Panc1 (cell line): ENCODE results near the gene POLR3B. TPM values are rescaled to one million over a fixed set of nuclear protein-coding genes. Genes with fewer than 3 reads are reported as not detected.

ENCODE experiments used
- ATAC-seq: fragments of 200-7000 bp; cut with Tn5 transposase; 2 replicates; pipeline ENCODE4 v1.9.1; 2020; ENCODE audit warnings: mild to moderate bottlenecking, moderate library complexity
- BruUV-seq: library from RNA; stranded (reverse); fragments of 400-500 nt; replicated peaks from 2 replicates; lab custom pipeline; 2021; lab: Mats Ljungman, UMichigan
- CTCF ChIA-PET: fragments of 300-600 bp; sonication (Branson Sonifier 250); formaldehyde crosslinking; loops from one replicate; lab custom pipeline; 2022; ENCODE audit warnings: antibody characterized with exemption; lab: Charles Lee
- POLR2A ChIA-PET: fragments of 300-600 bp; sonication (Branson Sonifier 250); formaldehyde crosslinking; loops from one replicate; lab custom pipeline; 2022; ENCODE audit warnings: antibody characterized with exemption; lab: Charles Lee
- DNase-seq: peaks from one replicate; pipeline ENCODE4 v3.0.0-alpha.2; 2010; ENCODE audit warnings: low read depth, low spot score
- H3K27ac ChIP-seq: 2 replicates; pipeline ENCODE4 v1.5.1; 2011; ENCODE audit warnings: mild to moderate bottlenecking, low read length, inconsistent platforms
- H3K27me3 ChIP-seq: fragments of 200-500 bp; sonication (Bioruptor generic); 2 replicates; pipeline ENCODE4 v1.6.0; 2014; ENCODE audit warnings: low read length, inconsistent platforms; ENCODE audit not compliant: control insufficient read depth, insufficient read depth
- H3K36me3 ChIP-seq: fragments of 200-500 bp; sonication (Bioruptor generic); 2 replicates; pipeline ENCODE4 v1.5.1; 2014; ENCODE audit warnings: inconsistent platforms, mild to moderate bottlenecking, low read length, moderate library complexity; ENCODE audit not compliant: control insufficient read depth, insufficient read depth
- H3K4me1 ChIP-seq: 2 replicates; pipeline ENCODE4 v1.5.1; 2011; ENCODE audit warnings: inconsistent platforms, mild to moderate bottlenecking, low read length, moderate library complexity; ENCODE audit not compliant: control insufficient read depth, insufficient read depth
- H3K4me3 ChIP-seq, 2 experiments: 2 replicates each; pipeline ENCODE4 v1.5.1; 2011 to 2012; ENCODE audit warnings: low read depth in 2 of 2, low read length in 2 of 2, mild to moderate bottlenecking in 2 of 2, inconsistent platforms in 1 of 2, moderate library complexity in 1 of 2
- H3K9me3 ChIP-seq: fragments of 200-500 bp; sonication (Bioruptor generic); 2 replicates; pipeline ENCODE4 v1.5.1; 2014; ENCODE audit warnings: low read depth, mild to moderate bottlenecking, inconsistent platforms, low read length, moderate library complexity; ENCODE audit not compliant: control insufficient read depth, insufficient read depth
- POLR2AphosphoS5 ChIP-seq: IDR thresholded peaks from 2 replicates; pipeline ENCODE4 v1.6.1; 2012; ENCODE audit warnings: mild to moderate bottlenecking, low read depth, low read length, moderate library complexity
- REST ChIP-seq, 2 experiments: IDR thresholded peaks; 2 replicates each; pipeline ENCODE4 v1.6.1; 2011 to 2012; ENCODE audit warnings: low read depth in 2 of 2, control low read depth in 1 of 2, low read length in 1 of 2, mild to moderate bottlenecking in 1 of 2, moderate library complexity in 1 of 2; ENCODE audit not compliant: insufficient read depth in 1 of 2
- SIN3A ChIP-seq: IDR thresholded peaks from 2 replicates; pipeline ENCODE4 v1.6.1; 2012; ENCODE audit warnings: low read depth, mild to moderate bottlenecking, low read length, moderate library complexity, borderline replicate concordance; ENCODE audit not compliant: insufficient read depth
- TCF7L2 ChIP-seq: IDR thresholded peaks from 2 replicates; pipeline ENCODE4 v1.6.1; 2011; ENCODE audit warnings: mild to moderate bottlenecking, low read depth, low read length, inconsistent platforms
- in situ Hi-C: cut with HindIII; loops from 2 replicates; pipeline ENCODE4 v1.10.0; 2016; ENCODE audit warnings: low sequenced_read_pairs, low pct_unique_long_range_greater_than_20kb
- intact Hi-C: fragments of 100-400 bp; cut with micrococcal nuclease; formaldehyde crosslinking; loops from one replicate; pipeline ENCODE4 v1.10.0; 2022; ENCODE audit not compliant: unreplicated experiment
- total RNA-seq: library from RNA; stranded (reverse); gene quantifications from one replicate; pipeline ENCODE4 v1.2.1, GENCODE V29; 2021; ENCODE audit not compliant: unreplicated experiment
- TF ChIP-seq, protein P1 (sequence below): fragments of 450-650 bp; IDR thresholded peaks from 2 replicates; pipeline ENCODE4 v1.5.1; 2017; ENCODE audit warnings: mild to moderate bottlenecking

The POLR3B gene
- total RNA-seq, 1 experiment from 2014 or later: 8.2 TPM

DNA sequence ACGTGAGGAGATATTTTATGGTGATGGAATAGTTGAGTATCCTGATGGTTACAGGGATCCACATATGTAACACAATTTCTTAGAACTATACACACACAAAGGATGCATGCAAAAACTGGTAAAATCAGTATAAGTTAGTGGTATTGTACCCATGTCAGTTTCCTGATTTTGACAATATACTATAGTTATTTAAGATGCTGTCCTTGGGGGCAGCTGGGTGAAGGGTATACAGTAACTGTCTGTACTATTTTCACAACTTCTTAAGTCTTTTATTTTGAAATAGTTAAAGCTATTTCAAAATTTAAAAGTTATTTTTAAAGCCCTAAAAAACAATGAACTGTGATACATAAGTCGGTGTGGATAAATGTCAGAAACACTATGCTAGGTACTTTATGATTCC lies 24.5 kb upstream of the POLR3B start:
- no peak overlapping the region for H3K4me3 ChIP-seq
- peaks cover 7% of the 10 kb centered on the region; the same call in 1 of the 2 replicates for H3K27me3 ChIP-seq
- no peaks in the 10 kb centered on the region for H3K9me3 ChIP-seq
- no peak for DNase-seq
- ATAC-seq: no peak
- in situ Hi-C loops (no loop called here), intact Hi-C loops (no loop called here)
- H3K4me1 ChIP-seq: no peaks in the 10 kb centered on the region
- POLR2A ChIA-PET: no interaction called here
- H3K36me3 ChIP-seq: no peaks in the 10 kb centered on the region
- no peak overlapping the region for H3K27ac ChIP-seq
- no TSS peak for BruUV-seq
- TF ChIP-seq, protein P1, sequence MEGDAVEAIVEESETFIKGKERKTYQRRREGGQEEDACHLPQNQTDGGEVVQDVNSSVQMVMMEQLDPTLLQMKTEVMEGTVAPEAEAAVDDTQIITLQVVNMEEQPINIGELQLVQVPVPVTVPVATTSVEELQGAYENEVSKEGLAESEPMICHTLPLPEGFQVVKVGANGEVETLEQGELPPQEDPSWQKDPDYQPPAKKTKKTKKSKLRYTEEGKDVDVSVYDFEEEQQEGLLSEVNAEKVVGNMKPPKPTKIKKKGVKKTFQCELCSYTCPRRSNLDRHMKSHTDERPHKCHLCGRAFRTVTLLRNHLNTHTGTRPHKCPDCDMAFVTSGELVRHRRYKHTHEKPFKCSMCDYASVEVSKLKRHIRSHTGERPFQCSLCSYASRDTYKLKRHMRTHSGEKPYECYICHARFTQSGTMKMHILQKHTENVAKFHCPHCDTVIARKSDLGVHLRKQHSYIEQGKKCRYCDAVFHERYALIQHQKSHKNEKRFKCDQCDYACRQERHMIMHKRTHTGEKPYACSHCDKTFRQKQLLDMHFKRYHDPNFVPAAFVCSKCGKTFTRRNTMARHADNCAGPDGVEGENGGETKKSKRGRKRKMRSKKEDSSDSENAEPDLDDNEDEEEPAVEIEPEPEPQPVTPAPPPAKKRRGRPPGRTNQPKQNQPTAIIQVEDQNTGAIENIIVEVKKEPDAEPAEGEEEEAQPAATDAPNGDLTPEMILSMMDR: no peak
- TF ChIP-seq POLR2AphosphoS5 (no peak), TCF7L2 (no peak), REST (IDR thresholded peaks at IDR 0.05; ENCODE audit: insufficient read depth in 1 of 2, low read depth in 2 of 2, low read length in 1 of 2) (no peak), SIN3A (no peak)
- CTCF ChIA-PET: interaction anchor here (0.6 kb wide), 1 partner anchor 917 kb away, joined by 7 read pairs; no protein-coding TSS in a partner anchor

- H3K9me3 ChIP-seq: no peaks in the 10 kb centered on the region
- no TSS peak for BruUV-seq
- ChIA-PET CTCF (interaction anchor here (0.5 kb wide), 1 partner anchor 38 kb away, joined by 3 read pairs; no protein-coding TSS in a partner anchor), POLR2A (no interaction called here)
- no peaks in the 10 kb centered on the region for H3K4me1 ChIP-seq
- ATAC-seq: no peak
- no peaks in the 10 kb centered on the region for H3K36me3 ChIP-seq
- H3K4me3 ChIP-seq: no peak overlapping the region
- intact Hi-C loops (no loop called here), in situ Hi-C loops (no loop called here)
- H3K27ac ChIP-seq: no peak overlapping the region
- DNase-seq: no peak
- TF ChIP-seq, protein P1: no peak
- TF ChIP-seq POLR2AphosphoS5 (no peak), REST (IDR thresholded peaks at IDR 0.05; ENCODE audit: insufficient read depth in 1 of 2, low read depth in 2 of 2, low read length in 1 of 2) (no peak), TCF7L2 (no peak), SIN3A (no peak)
- H3K27me3 ChIP-seq: peaks cover 7% of the 10 kb centered on the region; the same call in 1 of the 2 replicates
Observed at GRCh38 chr12:106333756-106334155, 23.8 kb upstream of the POLR3B start.
